GM18502 (cell line): ENCODE data around the gene PSMB11.

Experiments
- ATAC-seq: cut with Tn5 transposase; IDR thresholded peaks from one replicate; pipeline ENCODE4 v1.9.1; 2021; ENCODE audit warnings: mild to moderate bottlenecking; ENCODE audit not compliant: unreplicated experiment, poor library complexity

Gene PSMB11

GRCh38 chr14:23056145-23056955, 14.3 kb downstream of the PSMB11 start:
- peak; percentile 57 for ATAC-seq

GRCh38 chr14:23056956-23057756, 15.1 kb downstream of the PSMB11 start, which contains the start of gene CDH24:
TSS of gene CDH24 (minus strand) at chr14:23057520. CDS start at chr14:23055733, 1,787 bp downstream.
- ATAC-seq: peak; percentile 57

DNA sequence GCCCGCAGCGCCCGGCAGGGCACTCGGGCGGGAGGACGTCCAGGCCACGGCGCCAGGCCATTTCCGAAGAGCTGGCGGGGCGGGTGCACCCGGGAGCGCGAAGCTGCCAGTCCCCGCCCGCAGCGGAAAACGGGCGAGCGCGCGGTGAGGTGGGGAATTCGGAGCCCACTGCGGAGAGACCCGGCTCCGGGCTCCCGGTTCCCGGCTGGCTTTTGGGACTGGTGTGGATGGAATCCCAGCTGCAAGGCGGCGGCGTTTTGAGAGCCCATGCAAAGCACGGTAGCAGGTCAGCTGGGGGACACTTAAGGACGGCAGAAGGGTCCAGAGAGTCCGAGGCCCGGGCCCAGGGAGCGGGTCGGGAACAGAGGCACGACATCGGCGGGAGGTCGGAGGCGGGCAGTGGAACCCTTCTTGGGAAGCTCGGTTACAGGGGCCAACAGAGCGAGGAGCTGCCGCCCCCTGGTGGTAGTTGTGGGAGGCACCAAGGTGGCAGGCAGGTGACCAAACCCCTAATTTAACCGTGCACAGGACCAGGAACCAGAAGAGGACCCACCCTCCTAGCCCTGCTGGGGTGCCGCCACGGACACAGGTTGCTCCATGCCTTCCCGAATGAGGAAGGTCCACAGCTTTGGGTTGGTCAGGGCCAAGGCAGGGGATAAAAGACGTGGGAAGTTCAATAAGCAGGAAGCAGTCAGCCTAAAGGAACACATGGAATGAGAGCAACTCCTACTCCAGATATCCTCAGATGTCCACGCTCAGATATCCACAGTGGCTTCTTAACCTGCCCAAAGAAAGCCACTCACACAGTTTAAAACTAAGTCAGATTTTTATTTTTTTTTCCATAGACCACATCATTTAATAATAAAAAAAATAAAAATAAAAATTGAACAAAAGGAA, 16.0 kb downstream of the PSMB11 start:
- peak; percentile 75 for ATAC-seq

- ATAC-seq: no peak
Observed at GRCh38 chr14:23058654-23059504, 16.9 kb downstream of the PSMB11 start.

- no peak for ATAC-seq
Observed at GRCh38 chr14:23060536-23061260, 18.7 kb downstream of the PSMB11 start.

DNA sequence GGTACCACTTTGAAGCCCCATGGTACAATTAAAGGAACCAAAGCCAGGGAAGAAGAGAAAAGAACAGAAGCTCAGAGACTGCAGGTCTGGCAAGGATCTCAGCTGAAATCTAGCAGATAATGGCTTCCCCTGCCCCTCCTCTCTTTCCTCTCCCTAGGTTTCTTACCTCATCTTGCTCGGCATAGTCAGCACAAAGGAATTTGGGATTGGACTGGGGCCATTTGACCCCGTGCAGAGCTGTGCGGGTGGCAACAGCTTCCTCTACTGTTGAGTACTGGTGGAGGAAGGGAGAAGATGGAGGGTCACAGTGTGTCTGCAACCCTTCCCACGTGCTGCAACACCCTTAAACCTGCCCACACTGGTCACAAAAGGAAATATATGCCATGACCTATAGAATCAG, 20.0 kb downstream of the PSMB11 start:
- ATAC-seq: no peak

- no peak for ATAC-seq
Observed at GRCh38 chr14:23063601-23064000, 21.6 kb downstream of the PSMB11 start.

- no peak for ATAC-seq
Observed at GRCh38 chr14:23066368-23066767, 24.4 kb downstream of the PSMB11 start.

GRCh38 chr14:23066855-23067744, 25.1 kb downstream of the PSMB11 start:
- ATAC-seq: no peak

DNA sequence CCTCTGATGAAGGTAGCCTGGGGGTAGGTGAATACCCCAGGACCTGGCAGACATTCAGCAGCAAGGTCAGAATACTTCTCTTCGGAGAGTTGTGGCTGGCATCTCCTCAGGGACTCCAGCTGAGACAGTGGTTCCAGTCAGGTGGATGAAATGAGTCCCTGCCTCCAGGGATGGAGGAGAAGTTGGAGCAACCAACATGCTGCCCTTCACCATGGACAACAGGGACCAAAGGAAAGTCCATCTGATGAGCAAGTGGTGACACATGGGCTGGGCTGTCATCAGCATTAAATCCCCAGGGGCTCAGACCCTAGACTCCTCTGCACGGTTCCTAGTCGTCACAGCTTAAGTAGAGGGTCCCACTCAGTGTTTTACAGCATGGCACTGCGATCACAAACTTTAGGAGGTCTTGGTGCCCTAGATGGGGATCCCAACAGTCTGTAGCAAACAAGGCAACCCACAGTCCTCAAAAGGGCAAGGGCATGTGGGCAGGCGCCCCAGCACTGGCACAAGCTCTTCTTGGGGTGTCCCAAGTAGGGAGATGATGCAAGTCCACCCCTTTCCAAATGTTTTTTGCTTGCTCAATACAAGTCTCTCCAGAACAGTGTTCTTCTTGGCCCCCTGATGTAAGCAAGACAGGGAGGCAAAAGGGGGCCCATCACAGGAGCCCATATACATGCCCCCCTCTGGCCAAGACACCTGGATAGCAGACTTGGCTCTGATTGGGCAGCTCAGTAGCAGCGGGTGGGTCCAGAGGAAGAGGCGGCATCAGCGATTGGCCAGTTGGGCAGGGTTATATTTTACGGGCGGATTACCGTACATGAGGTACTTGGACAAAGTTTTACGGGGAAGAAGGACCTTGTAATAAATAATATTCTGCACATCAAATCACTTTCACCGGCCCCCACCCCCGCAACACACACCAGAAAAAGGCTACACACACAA, 26.1 kb downstream of the PSMB11 start:
- ATAC-seq: no peak

- ATAC-seq: peak; percentile 72
Observed at GRCh38 chr14:23068789-23069412, 26.9 kb downstream of the PSMB11 start.

DNA sequence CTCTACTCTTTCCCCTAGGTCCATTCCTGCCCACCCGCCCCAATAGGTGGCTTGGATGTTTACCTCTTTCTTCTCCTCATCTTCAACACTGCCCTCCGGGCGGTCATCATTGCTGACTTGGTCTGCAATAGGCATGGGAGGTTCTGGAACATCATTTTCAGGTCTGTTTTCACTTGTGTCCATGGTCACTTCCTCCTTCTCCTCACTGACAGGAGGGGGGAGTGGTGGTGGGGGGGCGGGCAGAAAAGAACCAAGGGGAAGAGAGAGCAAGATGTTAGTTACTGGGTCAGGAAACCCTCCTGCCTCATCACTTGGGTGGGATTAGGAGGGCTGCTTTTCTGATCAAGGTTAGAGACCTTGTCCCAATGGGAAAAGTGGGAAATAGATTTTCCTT, 27.4 kb downstream of the PSMB11 start:
- ATAC-seq: no peak

GRCh38 chr14:23070262-23071129, 28.5 kb downstream of the PSMB11 start:
- ATAC-seq: no peak

DNA sequence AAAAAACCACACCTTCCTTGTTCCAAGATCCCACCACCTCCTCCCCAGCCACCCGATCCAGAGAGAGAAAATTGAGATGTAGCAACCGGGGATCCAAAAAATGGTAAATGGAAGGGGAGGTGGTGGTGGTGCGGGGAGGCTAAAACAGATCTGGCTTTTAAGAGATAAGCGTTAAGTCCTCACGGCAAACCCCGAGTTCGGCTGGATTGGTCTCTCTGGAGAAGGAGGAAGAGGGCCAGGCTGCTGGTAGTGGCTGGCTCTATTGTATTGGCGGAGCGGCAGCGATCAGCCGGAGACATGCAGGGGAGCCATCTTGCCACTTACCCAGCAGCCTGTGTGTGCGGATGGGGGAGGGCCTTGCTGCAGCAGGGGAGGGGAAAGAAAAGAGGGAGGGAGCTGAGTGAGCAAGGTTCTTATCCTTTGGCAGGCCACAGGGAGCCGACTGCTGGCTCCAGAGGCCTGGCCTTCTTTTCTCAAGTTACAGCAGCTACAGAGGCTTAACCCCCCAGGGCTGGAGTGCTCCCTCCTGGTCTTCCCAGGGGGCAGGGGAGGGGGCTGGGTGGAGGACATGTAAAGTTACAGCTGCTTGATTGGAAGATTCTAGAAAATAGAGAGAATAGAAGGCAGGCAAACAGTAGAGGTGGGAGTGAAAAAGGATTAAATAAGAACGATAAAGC, 29.4 kb downstream of the PSMB11 start:
- peak; percentile 91 for ATAC-seq
